IPS-18a (cell line): ENCODE data around the gene GUCY2F.

Experiments
- H3K27ac ChIP-seq: one replicate; pipeline ENCODE4 v1.5.1; 2013; ENCODE audit warnings: low read length
- H3K27me3 ChIP-seq: one replicate; pipeline ENCODE4 v1.6.1; 2013; ENCODE audit warnings: mild to moderate bottlenecking, low read length; ENCODE audit not compliant: control insufficient read depth, insufficient read depth
- H3K36me3 ChIP-seq: one replicate; pipeline ENCODE4 v1.6.1; 2013; ENCODE audit warnings: low read depth, low read length; ENCODE audit not compliant: control insufficient read depth
- H3K4me1 ChIP-seq: one replicate; pipeline ENCODE4 v1.6.1; 2013; ENCODE audit warnings: low read depth, low read length; ENCODE audit not compliant: control insufficient read depth
- H3K4me3 ChIP-seq: one replicate; pipeline ENCODE4 v1.5.1; 2013; ENCODE audit warnings: low read length
- H3K9ac ChIP-seq: one replicate; pipeline ENCODE4 v1.6.1; 2013; ENCODE audit warnings: mild to moderate bottlenecking, low read length, moderate library complexity
- H3K9me3 ChIP-seq: one replicate; pipeline ENCODE4 v1.6.1; 2013; ENCODE audit warnings: low read depth, low read length; ENCODE audit not compliant: control insufficient read depth

GUCY2F gene

DNA sequence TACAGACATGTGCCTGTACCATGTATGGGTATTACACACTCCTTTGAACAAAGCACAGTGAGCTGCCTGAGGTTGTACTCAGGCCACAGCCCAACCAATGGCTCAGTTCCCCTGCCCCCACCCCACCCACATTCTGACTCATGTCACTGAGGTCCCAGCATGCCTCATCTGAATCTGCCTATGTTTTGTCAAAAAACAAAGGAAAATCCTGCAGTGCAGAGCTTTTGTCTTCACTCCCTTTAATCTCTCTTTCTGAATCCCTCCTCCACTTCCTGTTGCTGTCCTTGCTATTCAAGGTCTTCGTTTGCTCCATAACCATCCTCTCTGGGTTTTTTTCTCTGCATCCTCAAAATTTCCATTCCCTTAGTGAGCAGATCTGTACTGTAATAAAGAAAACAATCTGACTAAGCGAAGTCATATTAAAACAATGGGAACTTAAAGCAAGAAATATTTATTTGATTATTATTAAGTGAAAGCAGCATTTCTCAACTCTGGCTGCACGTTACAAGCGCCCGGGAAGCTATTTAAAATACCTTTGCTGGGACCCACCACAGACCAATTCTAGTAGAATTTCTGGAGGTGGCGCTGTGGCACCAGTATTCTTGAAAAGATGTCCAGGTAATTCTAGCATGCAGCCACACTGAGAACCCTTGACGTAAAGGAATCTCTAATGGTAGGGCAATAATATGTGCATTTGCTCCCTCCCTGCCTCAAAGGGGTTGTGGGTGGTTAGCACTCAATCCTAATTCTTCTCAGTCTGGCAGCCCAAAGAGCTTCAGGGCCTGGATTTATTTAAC is 8.7 kb downstream of the GUCY2F start:
- H3K36me3 ChIP-seq = no peaks in the 10 kb centered on the region
- H3K4me1 ChIP-seq = peaks cover 38% of the 10 kb centered on the region
- peak overlapping the region; percentile 25 for H3K4me3 ChIP-seq
- peak overlapping the region; percentile 64 for H3K27ac ChIP-seq
- no peaks in the 10 kb centered on the region for H3K9me3 ChIP-seq
- H3K9ac ChIP-seq = peak overlapping the region; percentile 30
- H3K27me3 ChIP-seq = peaks cover 8% of the 10 kb centered on the region

- Histone ChIP-seq H3K27ac (no peak overlapping the region), H3K27me3 (no peaks in the 10 kb centered on the region), H3K9me3 (no peaks in the 10 kb centered on the region), H3K36me3 (no peaks in the 10 kb centered on the region), H3K4me3 (no peak overlapping the region), H3K4me1 (no peaks in the 10 kb centered on the region), H3K9ac (no peak overlapping the region)
Measured at GRCh38 chrX:109464231-109464630, 17.7 kb downstream of the GUCY2F start.

GRCh38 chrX:109463784-109464183 is 18.1 kb downstream of the GUCY2F start:
- Histone ChIP-seq H3K27ac (no peak overlapping the region), H3K27me3 (no peaks in the 10 kb centered on the region), H3K36me3 (no peaks in the 10 kb centered on the region), H3K9me3 (no peaks in the 10 kb centered on the region), H3K9ac (no peak overlapping the region), H3K4me3 (no peak overlapping the region), H3K4me1 (no peaks in the 10 kb centered on the region)

DNA sequence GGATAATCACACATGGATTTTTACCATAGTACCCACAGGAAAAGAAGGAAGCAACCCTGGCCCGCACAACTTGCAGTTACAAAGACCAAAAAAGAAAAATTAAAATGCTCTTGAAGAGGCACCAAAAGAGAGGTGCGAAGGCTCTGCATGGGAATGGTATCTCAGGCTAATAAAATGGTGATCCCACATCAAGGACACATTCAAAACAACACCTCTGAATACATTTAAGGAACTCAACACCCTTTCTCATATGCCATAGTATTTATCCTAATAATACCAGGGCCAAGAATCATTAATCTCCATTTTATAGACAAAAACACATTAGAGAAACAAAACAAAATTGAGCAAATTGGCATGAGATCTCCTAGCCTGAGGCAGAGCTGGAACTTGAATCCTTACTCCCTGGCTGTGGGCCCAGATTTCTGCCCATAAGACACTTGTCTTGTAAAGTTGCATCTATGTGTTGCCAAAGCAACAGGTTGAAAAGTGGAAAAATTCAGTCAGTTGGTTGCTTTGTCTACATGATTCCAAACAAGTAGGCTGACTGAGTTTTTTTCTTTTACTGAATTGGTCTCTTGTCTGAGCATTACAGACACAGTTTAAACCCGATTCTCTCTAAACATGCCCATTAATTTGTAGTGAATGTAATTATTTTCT is 33.5 kb downstream of the GUCY2F start:
- H3K9ac ChIP-seq = no peak overlapping the region
- H3K36me3 ChIP-seq = no peaks in the 10 kb centered on the region
- no peaks in the 10 kb centered on the region for H3K9me3 ChIP-seq
- no peaks in the 10 kb centered on the region for H3K27me3 ChIP-seq
- peaks cover 7% of the 10 kb centered on the region for H3K4me1 ChIP-seq
- no peak overlapping the region for H3K27ac ChIP-seq
- no peak overlapping the region for H3K4me3 ChIP-seq

DNA sequence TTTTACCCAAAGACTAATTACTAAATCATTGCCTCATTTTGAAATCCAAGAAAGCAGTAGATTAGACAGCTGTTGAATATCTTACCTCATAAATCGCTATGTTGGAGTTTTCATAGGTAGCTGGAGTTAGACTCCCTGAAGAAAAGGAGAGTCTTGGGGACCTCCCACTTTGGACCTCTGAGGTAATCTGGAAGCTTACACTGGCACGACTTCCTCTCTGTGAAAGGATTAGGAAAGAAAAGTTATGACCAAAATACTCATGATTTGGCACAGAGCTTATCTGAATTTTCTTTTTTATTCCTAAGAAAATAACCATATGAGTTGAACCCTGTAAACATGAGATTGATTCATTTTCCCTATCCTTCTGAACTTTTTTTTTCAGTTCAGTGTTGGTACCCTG is 40.6 kb downstream of the GUCY2F start:
- Histone ChIP-seq H3K9me3 (no peaks in the 10 kb centered on the region), H3K4me3 (no peak overlapping the region), H3K27ac (no peak overlapping the region), H3K27me3 (no peaks in the 10 kb centered on the region), H3K9ac (no peak overlapping the region), H3K36me3 (no peaks in the 10 kb centered on the region), H3K4me1 (no peaks in the 10 kb centered on the region)

GRCh38 chrX:109440475-109440874 is 41.4 kb downstream of the GUCY2F start:
- Histone ChIP-seq H3K9ac (no peak overlapping the region), H3K4me1 (no peaks in the 10 kb centered on the region), H3K9me3 (no peaks in the 10 kb centered on the region), H3K36me3 (no peaks in the 10 kb centered on the region), H3K4me3 (no peak overlapping the region), H3K27ac (no peak overlapping the region), H3K27me3 (no peaks in the 10 kb centered on the region)

DNA sequence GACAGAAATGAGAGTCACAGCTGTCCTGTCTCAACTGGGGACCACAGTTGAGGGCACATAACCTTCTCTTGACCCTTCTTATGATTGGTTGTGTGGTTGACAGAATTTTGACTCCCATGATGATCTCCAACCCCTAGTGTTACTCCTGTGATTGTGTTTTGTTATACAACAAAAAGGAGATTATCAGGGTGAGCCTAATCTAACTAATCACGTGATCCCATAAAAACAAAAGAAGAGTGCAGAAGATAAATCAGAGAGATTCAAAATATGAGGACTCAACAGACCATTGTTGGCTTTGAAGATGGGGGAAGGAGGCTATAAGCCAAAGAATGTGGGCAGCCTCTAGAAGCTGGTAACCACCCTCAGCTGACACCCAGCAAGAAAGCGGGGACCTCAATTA is 72.7 kb downstream of the GUCY2F start:
- no peaks in the 10 kb centered on the region for H3K27me3 ChIP-seq
- H3K36me3 ChIP-seq = no peaks in the 10 kb centered on the region
- no peaks in the 10 kb centered on the region for H3K4me1 ChIP-seq
- H3K9me3 ChIP-seq = no peaks in the 10 kb centered on the region
- H3K4me3 ChIP-seq = no peak overlapping the region
- H3K27ac ChIP-seq = no peak overlapping the region
- H3K9ac ChIP-seq = no peak overlapping the region

- Histone ChIP-seq H3K27me3 (no peaks in the 10 kb centered on the region), H3K27ac (no peak overlapping the region), H3K9me3 (no peaks in the 10 kb centered on the region), H3K9ac (no peak overlapping the region), H3K4me1 (peaks cover 6% of the 10 kb centered on the region), H3K36me3 (no peaks in the 10 kb centered on the region), H3K4me3 (no peak overlapping the region)
Measured at GRCh38 chrX:109403922-109404321, 78.0 kb downstream of the GUCY2F start.

DNA sequence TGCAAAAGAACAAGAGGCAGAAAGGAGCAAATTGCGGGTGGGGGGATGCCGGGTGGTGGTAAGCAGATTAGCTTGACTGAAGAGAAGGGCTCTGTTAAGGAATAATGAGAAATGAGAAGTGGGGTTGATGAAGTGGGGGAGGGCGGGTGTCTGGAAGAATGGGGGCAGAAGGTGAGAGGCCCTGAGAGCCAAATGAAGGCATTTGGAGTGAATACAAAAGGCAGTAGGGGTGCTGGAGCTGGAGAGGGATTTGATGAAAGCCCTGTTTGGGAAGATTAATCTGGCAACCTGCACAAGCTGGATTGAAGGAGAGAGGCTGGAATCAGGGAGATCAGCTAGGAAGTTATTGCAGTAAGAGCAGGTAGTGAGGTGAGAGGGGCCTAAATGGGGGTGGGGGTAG is 82.1 kb downstream of the GUCY2F start:
- H3K27me3 ChIP-seq = no peaks in the 10 kb centered on the region
- H3K27ac ChIP-seq = no peak overlapping the region
- peaks cover 6% of the 10 kb centered on the region for H3K4me1 ChIP-seq
- no peaks in the 10 kb centered on the region for H3K36me3 ChIP-seq
- no peak overlapping the region for H3K9ac ChIP-seq
- H3K4me3 ChIP-seq = no peak overlapping the region
- H3K9me3 ChIP-seq = no peaks in the 10 kb centered on the region

DNA sequence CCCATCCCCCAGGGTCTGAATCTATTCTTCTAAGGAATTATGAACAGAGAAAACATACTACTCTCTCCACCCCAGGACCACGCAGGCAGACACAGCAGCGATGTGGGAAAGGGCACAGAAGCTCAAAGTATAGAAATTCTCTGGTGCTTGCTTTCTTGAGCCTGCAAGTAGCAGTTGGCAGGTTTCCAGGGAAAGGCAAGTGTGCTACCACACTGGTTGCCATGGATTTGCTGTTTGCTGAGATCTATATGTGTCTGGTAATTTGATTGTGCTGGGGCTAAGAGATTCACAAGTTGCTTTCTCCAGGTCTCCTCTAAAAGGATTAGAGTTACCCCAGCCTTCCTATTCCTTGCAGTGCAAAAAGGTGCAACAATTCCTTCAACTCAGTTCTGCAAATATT is 83.1 kb downstream of the GUCY2F start:
- Histone ChIP-seq H3K9me3 (no peaks in the 10 kb centered on the region), H3K4me1 (peaks cover 6% of the 10 kb centered on the region), H3K27me3 (no peaks in the 10 kb centered on the region), H3K9ac (no peak overlapping the region), H3K27ac (no peak overlapping the region), H3K36me3 (no peaks in the 10 kb centered on the region), H3K4me3 (no peak overlapping the region)

- Histone ChIP-seq H3K4me1 (peaks cover 6% of the 10 kb centered on the region), H3K4me3 (no peak overlapping the region), H3K36me3 (no peaks in the 10 kb centered on the region), H3K27me3 (no peaks in the 10 kb centered on the region), H3K27ac (no peak overlapping the region), H3K9ac (no peak overlapping the region), H3K9me3 (no peaks in the 10 kb centered on the region)
Measured at GRCh38 chrX:109398061-109398460, 83.8 kb downstream of the GUCY2F start.

- H3K4me1 ChIP-seq = no peaks in the 10 kb centered on the region
- no peaks in the 10 kb centered on the region for H3K9me3 ChIP-seq
- no peaks in the 10 kb centered on the region for H3K27me3 ChIP-seq
- H3K27ac ChIP-seq = no peak overlapping the region
- no peaks in the 10 kb centered on the region for H3K36me3 ChIP-seq
- H3K4me3 ChIP-seq = no peak overlapping the region
- no peak overlapping the region for H3K9ac ChIP-seq
Measured at GRCh38 chrX:109393859-109394258, 88.0 kb downstream of the GUCY2F start.
